ENCODE measurements around the gene NTHL1. TPM values are rescaled to one million over a fixed set of nuclear protein-coding genes. Genes with fewer than 3 reads are reported as not detected.

NTHL1 gene
- total and polyA plus RNA-seq, 2 of the 4 experiments (the other 2 are of a cell fraction), result 22.8 to 28.0 TPM

- no peak for TF ChIP-seq ELK1 (IDR thresholded peaks at IDR 0.05; ENCODE audit: borderline replicate concordance, low read depth, low read length)
Observed at GRCh38 chr16:2083876-2084780, 36.5 kb upstream of the NTHL1 start (continued).

- Histone ChIP-seq H2BK15ac (ENCODE audit: low read depth, low read length) (no peak overlapping the region), H3K27ac (ENCODE audit: insufficient read depth, low read length) (no peak overlapping the region), H2BK120ac (ENCODE audit: low read depth, low read length) (no peak overlapping the region), H3K4me1 (ENCODE audit: control insufficient read depth, insufficient read depth, low read length) (peaks cover 3% of the 10 kb centered on the region; the same call in 1 of the 2 replicates), H3K14ac (replicated peaks; ENCODE audit: low read depth, low read length) (no peak overlapping the region), H4K8ac (ENCODE audit: low read depth in 2 of 2, low read length in 2 of 2) (no peak overlapping the region), H2AK9ac (replicated peaks; ENCODE audit: low read depth, low read length, poor library complexity) (no peak overlapping the region), H3K27me3 (ENCODE audit: control insufficient read depth, insufficient read depth, low read length) (no peaks in the 10 kb centered on the region), H4K5ac (ENCODE audit: low read depth, low read length) (no peak overlapping the region), H3K4me2 (ENCODE audit: low read depth, low read length) (no peak overlapping the region), H3K9me3 (ENCODE audit: control insufficient read depth, insufficient read depth, low read length) (no peaks in the 10 kb centered on the region), H2BK5ac (ENCODE audit: low read depth, low read length, poor library complexity, severe bottlenecking) (no peak overlapping the region), H3K36me3 (ENCODE audit: control insufficient read depth, insufficient read depth, low read length) (peaks cover 84% of the 10 kb centered on the region), H3K4me3 (ENCODE audit: insufficient read depth, low read depth, low read length) (no peak overlapping the region), H3K79me1 (ENCODE audit: low read depth in 1 of 2, low read length in 2 of 2) (0 out of 4 replicates have a peak, but pooled peaks cover 0 to 3% of the 10 kb centered on the region in 2 experiments), H4K20me1 (ENCODE audit: insufficient read depth, low read length) (peaks cover 20% of the 10 kb centered on the region), H4K91ac (ENCODE audit: insufficient read depth, low read depth, low read length) (no peak overlapping the region), H3K9ac (ENCODE audit: low read depth, low read length) (no peak overlapping the region), H2AFZ (replicated peaks; ENCODE audit: low read length, poor library complexity) (no peak overlapping the region), H3K4ac (ENCODE audit: low read depth, low read length) (no peak overlapping the region), H3K23ac (ENCODE audit: low read depth, low read length) (no peak overlapping the region), H3K18ac (ENCODE audit: low read depth, low read length) (no peak overlapping the region), H2AK5ac (ENCODE audit: low read depth, low read length) (no peak overlapping the region), H3K56ac (ENCODE audit: extremely low read depth, insufficient read depth, low read length) (no peak overlapping the region), H2BK20ac (ENCODE audit: low read depth, low read length) (no peak overlapping the region), H3K9me1 (ENCODE audit: insufficient read depth, low read length) (no peaks in the 10 kb centered on the region)
- in situ Hi-C loops (cut with MboI; ENCODE audit: low sequenced_read_pairs) (no loop called here), dilution Hi-C loops (cut with HindIII; ENCODE audit: low sequenced_read_pairs, unreplicated experiment) (no loop called here), intact Hi-C loops (cut with micrococcal nuclease) (no loop called here)
- TF ChIP-seq CHD1 (IDR thresholded peaks at IDR 0.05; ENCODE audit: low read depth, low read length) (no peak), CEBPB (IDR thresholded peaks at IDR 0.05; ENCODE audit: low read depth, low read length) (no peak), RFX5 (IDR thresholded peaks at IDR 0.05; ENCODE audit: low read depth, low read length) (no peak), USF2 (IDR thresholded peaks at IDR 0.05; ENCODE audit: low read depth, low read length) (no peak), FOS (IDR thresholded peaks at IDR 0.05; ENCODE audit: low read depth, low read length) (no peak), SMC3 (IDR thresholded peaks at IDR 0.05; ENCODE audit: low read depth, low read length) (no peak), ELK1 (IDR thresholded peaks at IDR 0.05; ENCODE audit: borderline replicate concordance, low read depth, low read length) (no peak), CTCF (conservative IDR thresholded peaks at IDR 0.05; ENCODE audit: low read depth, low read length) (no peak)
- WGBS, 2 experiments (ENCODE audit: extremely low coverage in 2 of 2, insufficient read length in 1 of 2), result 84% methylated on average over 9 of the region's 19 CpGs; no CpG with 5 or more reads in 1 of the 2 experiments
- CTCF ChIA-PET, result no interaction called here
- no TSS peak for BruUV-seq (replicated peaks)
- POLR2A ChIA-PET (ENCODE audit: unreplicated experiment), result no interaction called here
- DNase-seq (no peak), ATAC-seq (ENCODE audit: low read depth) (no peak)
Observed at GRCh38 chr16:2083409-2083808, 35.8 kb upstream of the NTHL1 start.
